Neural cell (in vitro differentiated cells): ENCODE results near the gene FBN1.

ENCODE experiments used
- EP300 ChIP-seq: fragments of 450-650 bp; conservative IDR thresholded peaks from 2 replicates; pipeline ENCODE4 v1.6.1; 2014; ENCODE audit warnings: antibody characterized with exemption, mild to moderate bottlenecking, moderate library complexity; ENCODE audit not compliant: poor library complexity, severe bottlenecking
- EZH2 ChIP-seq: fragments of 200-600, 300-800 bp; shearing (Covaris generic), sonication (generic); IDR thresholded peaks from 2 replicates; pipeline ENCODE4 v1.6.1; 2014; ENCODE audit warnings: antibody characterized with exemption, low read length, borderline replicate concordance, mild to moderate bottlenecking; ENCODE audit not compliant: insufficient read depth, poor library complexity, severe bottlenecking
- MXI1 ChIP-seq: fragments of 450-650 bp; conservative IDR thresholded peaks from 2 replicates; pipeline ENCODE4 v1.6.1; 2014; ENCODE audit warnings: antibody characterized with exemption, mild to moderate bottlenecking; ENCODE audit not compliant: poor library complexity, severe bottlenecking
- POLR2AphosphoS5 ChIP-seq: IDR thresholded peaks from 2 replicates; pipeline ENCODE4 v1.6.1; 2012
- RAD21 ChIP-seq: fragments of 450-650 bp; conservative IDR thresholded peaks from 2 replicates; pipeline ENCODE4 v1.6.1; 2014; ENCODE audit warnings: antibody characterized with exemption, mild to moderate bottlenecking, moderate library complexity
- REST ChIP-seq: IDR thresholded peaks from 2 replicates; pipeline ENCODE4 v1.6.1; 2012; ENCODE audit warnings: borderline replicate concordance
- SMC3 ChIP-seq: fragments of 450-650 bp; conservative IDR thresholded peaks from 2 replicates; pipeline ENCODE4 v1.6.1; 2014; ENCODE audit warnings: antibody characterized with exemption, mild to moderate bottlenecking, moderate library complexity; ENCODE audit not compliant: poor library complexity
- TAF1 ChIP-seq: IDR thresholded peaks from 2 replicates; pipeline ENCODE4 v1.6.1; 2012; ENCODE audit warnings: low read depth
- TF ChIP-seq, protein P1 (sequence below): fragments of 450-650 bp; IDR thresholded peaks from 2 replicates; pipeline ENCODE4 v1.5.1; 2014; ENCODE audit warnings: antibody characterized with exemption, mild to moderate bottlenecking, moderate library complexity; ENCODE audit not compliant: poor library complexity, severe bottlenecking

GRCh38 chr15:48579945-48580671, 65.4 kb downstream of the FBN1 start:
- no peak for TF ChIP-seq EZH2
- TF ChIP-seq, protein P1, sequence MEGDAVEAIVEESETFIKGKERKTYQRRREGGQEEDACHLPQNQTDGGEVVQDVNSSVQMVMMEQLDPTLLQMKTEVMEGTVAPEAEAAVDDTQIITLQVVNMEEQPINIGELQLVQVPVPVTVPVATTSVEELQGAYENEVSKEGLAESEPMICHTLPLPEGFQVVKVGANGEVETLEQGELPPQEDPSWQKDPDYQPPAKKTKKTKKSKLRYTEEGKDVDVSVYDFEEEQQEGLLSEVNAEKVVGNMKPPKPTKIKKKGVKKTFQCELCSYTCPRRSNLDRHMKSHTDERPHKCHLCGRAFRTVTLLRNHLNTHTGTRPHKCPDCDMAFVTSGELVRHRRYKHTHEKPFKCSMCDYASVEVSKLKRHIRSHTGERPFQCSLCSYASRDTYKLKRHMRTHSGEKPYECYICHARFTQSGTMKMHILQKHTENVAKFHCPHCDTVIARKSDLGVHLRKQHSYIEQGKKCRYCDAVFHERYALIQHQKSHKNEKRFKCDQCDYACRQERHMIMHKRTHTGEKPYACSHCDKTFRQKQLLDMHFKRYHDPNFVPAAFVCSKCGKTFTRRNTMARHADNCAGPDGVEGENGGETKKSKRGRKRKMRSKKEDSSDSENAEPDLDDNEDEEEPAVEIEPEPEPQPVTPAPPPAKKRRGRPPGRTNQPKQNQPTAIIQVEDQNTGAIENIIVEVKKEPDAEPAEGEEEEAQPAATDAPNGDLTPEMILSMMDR: no peak
- TF ChIP-seq EP300: no peak
- no peak for TF ChIP-seq RAD21
- no peak for TF ChIP-seq SMC3
- TF ChIP-seq MXI1: no peak
- no peak for TF ChIP-seq POLR2AphosphoS5
- no peak for TF ChIP-seq REST
- TF ChIP-seq TAF1: no peak
